ENCODE measurements around the gene KLF11. TPM values are rescaled to one million over a fixed set of nuclear protein-coding genes. Genes with fewer than 3 reads are reported as not detected.

Gene KLF11
- total RNA-seq, 1 experiment from 2014 or later = 21.0 TPM

GRCh38 chr2:10101491-10101890 lies 58.1 kb downstream of the KLF11 start:
- Histone ChIP-seq H3K4me3 (ENCODE audit: low read depth, low read length) (no peak overlapping the region), H3K4me1 (peaks cover 11% of the 10 kb centered on the region), H3K36me3 (ENCODE audit: control insufficient read depth, insufficient read depth, low read length) (no peaks in the 10 kb centered on the region), H3K27me3 (replicated peaks; ENCODE audit: control insufficient read depth, insufficient read depth, low read length) (no peaks in the 10 kb centered on the region), H3K9me3 (peaks cover 9% of the 10 kb centered on the region; the same call in 1 of the 2 replicates)
- H3K36me3 Mint-ChIP-seq (ENCODE audit: insufficient read depth, unreplicated experiment) = no peaks in the 10 kb centered on the region
- intact Hi-C loops (cut with micrococcal nuclease; ENCODE audit: unreplicated experiment) = no loop called here
- H3K4me1 Mint-ChIP-seq (ENCODE audit: low read depth, unreplicated experiment) = no peaks in the 10 kb centered on the region
- BruUV-seq (replicated peaks) = no TSS peak
- no peak for DNase-seq
- H3K27me3 Mint-ChIP-seq (ENCODE audit: insufficient read depth, unreplicated experiment) = no peaks in the 10 kb centered on the region
- H3K27ac Mint-ChIP-seq (ENCODE audit: unreplicated experiment) = no peak overlapping the region
- H3K9me3 Mint-ChIP-seq (ENCODE audit: unreplicated experiment) = peaks cover under 1% of the 10 kb centered on the region
- no peak overlapping the region for H3K4me3 Mint-ChIP-seq (ENCODE audit: unreplicated experiment)
- CTCF ChIA-PET = interaction anchor here (1.5 kb wide), 1 partner anchor 29 kb away, joined by 12 read pairs; no protein-coding TSS in a partner anchor
- TF ChIP-seq CTCF (IDR thresholded peaks at IDR 0.05; ENCODE audit: insufficient read depth in 1 of 2, low read depth in 1 of 2, low read length in 1 of 2, severe bottlenecking in 1 of 2, unreplicated experiment in 1 of 2) = no peak
- POLR2A ChIA-PET = no interaction called here

GRCh38 chr2:10103179-10103578 lies 59.8 kb downstream of the KLF11 start:
- Histone ChIP-seq H3K36me3 (ENCODE audit: control insufficient read depth, insufficient read depth, low read length) (no peaks in the 10 kb centered on the region), H3K27me3 (replicated peaks; ENCODE audit: control insufficient read depth, insufficient read depth, low read length) (no peaks in the 10 kb centered on the region), H3K9me3 (peaks cover 11% of the 10 kb centered on the region; the same call in 1 of the 2 replicates), H3K4me1 (peaks cover 11% of the 10 kb centered on the region), H3K4me3 (ENCODE audit: low read depth, low read length) (no peak overlapping the region)
- H3K4me3 Mint-ChIP-seq (ENCODE audit: unreplicated experiment) = no peak overlapping the region
- TF ChIP-seq CTCF (IDR thresholded peaks at IDR 0.05; ENCODE audit: insufficient read depth in 1 of 2, low read depth in 1 of 2, low read length in 1 of 2, severe bottlenecking in 1 of 2, unreplicated experiment in 1 of 2) = no peak
- ChIA-PET POLR2A (no interaction called here), CTCF (interaction anchor here (1.2 kb wide), 1 partner anchor 31 kb away, joined by 3 read pairs; no protein-coding TSS in a partner anchor)
- no peak overlapping the region for H3K27ac Mint-ChIP-seq (ENCODE audit: unreplicated experiment)
- DNase-seq = no peak
- no peaks in the 10 kb centered on the region for H3K4me1 Mint-ChIP-seq (ENCODE audit: low read depth, unreplicated experiment)
- peaks cover 10% of the 10 kb centered on the region for H3K9me3 Mint-ChIP-seq (ENCODE audit: unreplicated experiment)
- intact Hi-C loops (cut with micrococcal nuclease; ENCODE audit: unreplicated experiment) = no loop called here
- H3K36me3 Mint-ChIP-seq (ENCODE audit: insufficient read depth, unreplicated experiment) = no peaks in the 10 kb centered on the region
- no peaks in the 10 kb centered on the region for H3K27me3 Mint-ChIP-seq (ENCODE audit: insufficient read depth, unreplicated experiment)
- BruUV-seq (replicated peaks) = no TSS peak

Other genes with a start within 250 kb of the KLF11 start
- 24.8 and 25.3 TPM in 2 replicates for gene TAF1B, start 200.1 kb upstream of the KLF11 start, total RNA-seq (2022)
- gene GRHL1, start 91.9 kb upstream of the KLF11 start, total RNA-seq (2022) = 10.5 and 11.6 TPM in 2 replicates
- 0.91 and 1.4 TPM in 2 replicates for gene CYS1, start 36.9 kb downstream of the KLF11 start, total RNA-seq (2022)
- 160 and 169 TPM in 2 replicates for gene RRM2, start 79.2 kb downstream of the KLF11 start, total RNA-seq (2022)

Data from Caco-2 (cell line).